CD8-positive, alpha-beta memory T cell (primary cell): ENCODE data around the gene MACROD2. TPM values are rescaled to one million over a fixed set of nuclear protein-coding genes. Genes with fewer than 3 reads are reported as not detected.

Source experiments
- CTCF ChIA-PET: fragments of 350-600 bp; sonication (Branson Sonifier 250); formaldehyde crosslinking; loops from one replicate; lab custom pipeline; 2021; ENCODE audit warnings: antibody characterized with exemption; lab: Charles Lee
- POLR2A ChIA-PET: fragments of 350-600 bp; sonication (Branson Sonifier 250); formaldehyde crosslinking; loops from one replicate; lab custom pipeline; 2021; ENCODE audit warnings: antibody characterized with exemption; lab: Charles Lee
- DNase-seq, 5 donors: peaks; one replicate each; pipeline versions ENCODE4 v3.0.0 to v3.0.0-alpha.2; 2020 to 2022; ENCODE audit warnings: mixed read lengths in 1 of 5
- H3K27ac ChIP-seq: one replicate; pipeline ENCODE4 v1.7.0; 2013; ENCODE audit warnings: low read depth, mild to moderate bottlenecking, low read length, moderate library complexity
- H3K27me3 ChIP-seq: 2 replicates; pipeline ENCODE4 v1.7.0; 2013; ENCODE audit warnings: low read length, mild to moderate bottlenecking; ENCODE audit not compliant: insufficient read depth, poor library complexity, severe bottlenecking
- H3K36me3 ChIP-seq: 2 replicates; pipeline ENCODE4 v1.7.0; 2013; ENCODE audit warnings: mild to moderate bottlenecking, low read length, moderate library complexity; ENCODE audit not compliant: insufficient read depth
- H3K4me1 ChIP-seq: 2 replicates; pipeline ENCODE4 v1.7.0; 2013; ENCODE audit warnings: mild to moderate bottlenecking, low read length, moderate library complexity; ENCODE audit not compliant: insufficient read depth
- H3K4me3 ChIP-seq: 2 replicates; pipeline ENCODE4 v1.7.0; 2013; ENCODE audit warnings: mild to moderate bottlenecking, low read length
- H3K9me3 ChIP-seq: 2 replicates; pipeline ENCODE4 v1.7.0; 2013; ENCODE audit warnings: mild to moderate bottlenecking, low read length
- H3K27ac Mint-ChIP-seq, 8 donors: one replicate each; pipeline ENCODE4 v1.8.0; 2020 to 2021; ENCODE audit warnings: mixed read lengths in 8 of 8, mild to moderate bottlenecking in 6 of 8, inconsistent platforms in 3 of 8, moderate library complexity in 3 of 8
- H3K27me3 Mint-ChIP-seq, 2 donors: one replicate each; pipeline ENCODE4 v1.8.0; 2020 to 2021; ENCODE audit warnings: mixed read lengths in 2 of 2, mild to moderate bottlenecking in 1 of 2, moderate library complexity in 1 of 2
- H3K36me3 Mint-ChIP-seq, 3 donors: one replicate each; pipeline ENCODE4 v1.8.0; 2020 to 2021; ENCODE audit warnings: mixed read lengths in 3 of 3, inconsistent platforms in 1 of 3, mild to moderate bottlenecking in 1 of 3
- H3K4me1 Mint-ChIP-seq, 3 donors: one replicate each; pipeline ENCODE4 v1.8.0; 2020 to 2021; ENCODE audit warnings: mixed read lengths in 3 of 3, inconsistent platforms in 1 of 3, mild to moderate bottlenecking in 1 of 3
- H3K4me3 Mint-ChIP-seq, 7 donors: one replicate each; pipeline ENCODE4 v1.8.0; 2020 to 2021; ENCODE audit warnings: mixed read lengths in 7 of 7, mild to moderate bottlenecking in 6 of 7, moderate library complexity in 4 of 7, inconsistent platforms in 2 of 7
- H3K9me3 Mint-ChIP-seq, 5 donors: one replicate each; pipeline ENCODE4 v1.8.0; 2020 to 2022; ENCODE audit warnings: mixed read lengths in 5 of 5, mild to moderate bottlenecking in 3 of 5, moderate library complexity in 2 of 5, inconsistent platforms in 1 of 5
- polyA plus RNA-seq: library from polyadenylated mRNA; unstranded; fragments of 300-500 nt; fragmentation: Illumina TruSeq; gene quantifications from one replicate; pipeline ENCODE4 v1.2.3, GENCODE V29; 2021
- total RNA-seq, 2 experiments: library from RNA; stranded (reverse); gene quantifications; one replicate each; pipeline ENCODE4 v1.2.3, GENCODE V29; 2021

MACROD2 gene
- total and polyA plus RNA-seq, 3 experiments from 2014 or later: not detected

DNA sequence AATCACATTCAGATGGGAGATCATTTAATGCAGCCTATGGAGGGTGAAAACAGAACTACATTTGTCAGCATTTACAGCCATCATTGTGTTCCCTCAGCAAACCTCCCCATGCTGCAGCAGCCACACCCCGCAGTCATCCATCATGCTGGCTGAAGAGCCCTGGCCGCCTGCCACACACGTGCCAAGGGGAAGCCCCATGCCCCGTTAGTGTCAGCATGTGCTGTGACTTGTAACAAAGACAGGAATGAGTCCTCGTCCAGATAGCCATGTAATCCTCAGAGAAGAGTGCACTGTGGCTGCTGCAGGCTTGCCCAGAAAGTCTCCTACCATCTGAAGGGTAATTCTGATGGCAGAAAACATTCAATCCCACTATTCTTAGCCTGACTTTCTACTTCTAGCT, 1480.2 kb downstream of the MACROD2 start:
- no peaks in the 10 kb centered on the region for H3K27me3 ChIP-seq
- no peak for DNase-seq
- H3K36me3 ChIP-seq: no peaks in the 10 kb centered on the region
- no peak overlapping the region for H3K4me3 ChIP-seq
- Mint-ChIP-seq H3K9me3 (peaks cover 0 to 6% (median 3%) of the 10 kb centered on the region in 5 donors), H3K27ac (no peak overlapping the region), H3K4me1 (no peaks in the 10 kb centered on the region), H3K36me3 (no peaks in the 10 kb centered on the region), H3K27me3 (no peaks in the 10 kb centered on the region), H3K4me3 (no peak overlapping the region)
- H3K9me3 ChIP-seq: no peaks in the 10 kb centered on the region
- CTCF ChIA-PET: no interaction called here
- H3K27ac ChIP-seq: no peak overlapping the region
- POLR2A ChIA-PET: no interaction called here
- no peaks in the 10 kb centered on the region for H3K4me1 ChIP-seq

GRCh38 chr20:15476186-15476585, 1480.9 kb downstream of the MACROD2 start:
- CTCF ChIA-PET: no interaction called here
- Mint-ChIP-seq H3K9me3 (peaks cover 0 to 9% (median 3%) of the 10 kb centered on the region in 5 donors), H3K36me3 (no peaks in the 10 kb centered on the region), H3K27ac (no peak overlapping the region), H3K27me3 (no peaks in the 10 kb centered on the region), H3K4me1 (no peaks in the 10 kb centered on the region), H3K4me3 (no peak overlapping the region)
- Histone ChIP-seq H3K27ac (no peak overlapping the region), H3K27me3 (no peaks in the 10 kb centered on the region), H3K36me3 (no peaks in the 10 kb centered on the region), H3K4me1 (no peaks in the 10 kb centered on the region), H3K9me3 (no peaks in the 10 kb centered on the region), H3K4me3 (no peak overlapping the region)
- DNase-seq: no peak
- POLR2A ChIA-PET: no interaction called here

DNA sequence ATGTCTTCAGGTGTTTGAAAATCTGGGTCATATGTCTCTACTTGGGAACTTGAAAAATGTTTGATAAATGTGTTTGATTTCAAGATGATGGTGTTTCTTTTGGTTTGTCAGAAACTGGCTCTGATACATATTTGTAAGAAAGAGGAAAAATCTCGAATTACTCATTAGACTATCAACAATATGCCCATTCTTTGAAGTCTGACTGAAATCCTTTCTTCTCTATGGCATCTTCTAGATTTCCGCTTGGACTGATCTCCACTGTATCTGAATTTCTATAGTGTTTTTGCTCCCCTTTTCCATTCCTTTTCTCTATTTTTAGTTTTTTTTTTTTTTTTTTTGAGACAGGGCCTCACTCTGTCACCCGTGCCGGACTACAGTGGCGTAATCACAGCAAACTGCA, 1481.5 kb downstream of the MACROD2 start:
- Histone ChIP-seq H3K36me3 (no peaks in the 10 kb centered on the region), H3K4me3 (no peak overlapping the region), H3K27ac (no peak overlapping the region), H3K9me3 (no peaks in the 10 kb centered on the region), H3K27me3 (no peaks in the 10 kb centered on the region), H3K4me1 (no peaks in the 10 kb centered on the region)
- H3K27ac Mint-ChIP-seq: no peak overlapping the region
- no peaks in the 10 kb centered on the region for H3K36me3 Mint-ChIP-seq
- CTCF ChIA-PET: no interaction called here
- H3K4me3 Mint-ChIP-seq: no peak overlapping the region
- no peaks in the 10 kb centered on the region for H3K4me1 Mint-ChIP-seq
- H3K27me3 Mint-ChIP-seq: no peaks in the 10 kb centered on the region
- POLR2A ChIA-PET: no interaction called here
- peaks cover 0 to 9% (median 3%) of the 10 kb centered on the region in 5 donors for H3K9me3 Mint-ChIP-seq
- DNase-seq: no peak

GRCh38 chr20:15482525-15482924, 1487.2 kb downstream of the MACROD2 start:
- peaks cover 0 to 11% (median 2%) of the 10 kb centered on the region in 5 donors for H3K9me3 Mint-ChIP-seq
- no peak for DNase-seq
- no peak overlapping the region for H3K27ac Mint-ChIP-seq
- H3K4me1 ChIP-seq: no peaks in the 10 kb centered on the region
- H3K36me3 Mint-ChIP-seq: no peaks in the 10 kb centered on the region
- no peak overlapping the region for H3K4me3 ChIP-seq
- ChIA-PET POLR2A (no interaction called here), CTCF (no interaction called here)
- no peaks in the 10 kb centered on the region for H3K27me3 ChIP-seq
- no peak overlapping the region for H3K4me3 Mint-ChIP-seq
- H3K9me3 ChIP-seq: no peaks in the 10 kb centered on the region
- no peak overlapping the region for H3K27ac ChIP-seq
- no peaks in the 10 kb centered on the region for H3K36me3 ChIP-seq
- no peaks in the 10 kb centered on the region for H3K27me3 Mint-ChIP-seq
- H3K4me1 Mint-ChIP-seq: no peaks in the 10 kb centered on the region

DNA sequence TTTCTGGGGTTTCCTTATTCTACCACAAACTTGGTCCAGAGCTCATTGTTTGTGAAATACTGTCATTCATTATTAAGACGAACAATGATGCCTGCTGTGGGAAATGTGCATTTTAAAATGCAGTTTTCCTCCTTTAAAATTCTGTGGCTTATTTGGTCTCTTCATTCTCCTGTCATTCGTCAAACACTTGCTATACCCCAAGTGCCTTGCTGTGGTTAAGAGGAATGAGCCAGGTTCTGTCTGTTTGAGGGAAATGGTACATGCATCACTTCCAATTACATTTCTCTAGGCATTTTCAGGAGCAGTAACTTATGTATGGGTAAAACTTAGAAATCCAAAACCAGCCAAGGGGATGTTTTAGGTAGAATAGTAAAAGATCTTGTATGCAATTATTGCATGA, 1490.2 kb downstream of the MACROD2 start:
- no peaks in the 10 kb centered on the region for H3K4me1 Mint-ChIP-seq
- CTCF ChIA-PET: no interaction called here
- H3K9me3 ChIP-seq: no peaks in the 10 kb centered on the region
- H3K27me3 Mint-ChIP-seq: no peaks in the 10 kb centered on the region
- no peaks in the 10 kb centered on the region for H3K36me3 Mint-ChIP-seq
- H3K27ac Mint-ChIP-seq: no peak overlapping the region
- no peak overlapping the region for H3K4me3 ChIP-seq
- POLR2A ChIA-PET: no interaction called here
- H3K27me3 ChIP-seq: no peaks in the 10 kb centered on the region
- no peak for DNase-seq
- H3K9me3 Mint-ChIP-seq: peaks cover 0 to 11% (median 5%) of the 10 kb centered on the region in 5 donors
- no peaks in the 10 kb centered on the region for H3K4me1 ChIP-seq
- H3K27ac ChIP-seq: no peak overlapping the region
- no peak overlapping the region for H3K4me3 Mint-ChIP-seq
- no peaks in the 10 kb centered on the region for H3K36me3 ChIP-seq

- Mint-ChIP-seq H3K4me1 (no peaks in the 10 kb centered on the region), H3K36me3 (no peaks in the 10 kb centered on the region)
- CTCF ChIA-PET: no interaction called here
Observed at GRCh38 chr20:15487030-15487429, 1491.7 kb downstream of the MACROD2 start.

DNA sequence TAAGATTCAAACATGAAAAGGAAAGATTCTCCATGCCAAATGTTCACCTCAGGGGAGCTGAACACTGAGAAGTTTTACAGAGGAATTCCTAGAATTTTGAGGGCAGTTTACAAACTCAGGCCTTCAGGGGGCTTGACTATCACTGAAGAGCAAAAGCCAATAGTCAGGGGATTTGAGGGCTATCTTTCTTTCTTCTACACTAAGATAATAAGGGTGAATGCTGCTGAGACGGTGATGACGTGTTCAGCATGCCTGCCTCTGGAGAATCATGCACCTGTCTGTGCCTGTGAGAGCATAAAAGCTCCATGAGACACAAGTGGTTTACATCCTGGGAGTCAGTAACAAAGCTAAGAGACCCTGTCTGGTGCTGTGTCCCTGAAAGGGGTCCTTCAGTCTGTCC, 1492.4 kb downstream of the MACROD2 start:
- H3K27me3 Mint-ChIP-seq: no peaks in the 10 kb centered on the region
- no peaks in the 10 kb centered on the region for H3K36me3 ChIP-seq

More at GRCh38 chr20:15487030-15487429, 1491.7 kb downstream of the MACROD2 start:
- POLR2A ChIA-PET: no interaction called here
- no peaks in the 10 kb centered on the region for H3K27me3 ChIP-seq
- no peak for DNase-seq
- H3K27ac ChIP-seq: no peak overlapping the region
- no peaks in the 10 kb centered on the region for H3K9me3 ChIP-seq
- H3K4me1 ChIP-seq: no peaks in the 10 kb centered on the region
- no peaks in the 10 kb centered on the region for H3K36me3 ChIP-seq
- peaks cover 0 to 16% (median 3%) of the 10 kb centered on the region in 5 donors for H3K9me3 Mint-ChIP-seq
- no peaks in the 10 kb centered on the region for H3K27me3 Mint-ChIP-seq
- H3K4me3 ChIP-seq: no peak overlapping the region
- no peak overlapping the region for H3K4me3 Mint-ChIP-seq
- no peak overlapping the region for H3K27ac Mint-ChIP-seq

DNA sequence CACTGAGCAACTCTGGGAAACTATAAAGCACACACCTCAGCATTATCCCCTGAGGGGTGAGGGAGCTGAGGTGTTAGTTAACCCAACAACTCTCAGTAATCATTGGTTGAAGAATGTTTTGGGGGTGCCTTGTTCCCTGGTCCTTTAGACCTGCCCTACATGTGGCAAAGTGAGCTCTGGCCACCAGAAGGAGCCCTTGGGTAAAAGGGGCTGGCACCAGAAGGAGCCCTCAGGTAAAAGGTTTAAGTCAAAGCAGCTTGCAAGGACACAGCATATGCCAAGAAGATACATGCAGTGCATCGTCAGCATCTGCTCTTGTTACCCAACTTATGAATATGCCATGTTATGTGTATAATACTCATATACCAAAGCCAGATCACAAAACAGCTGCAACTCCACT, 1496.3 kb downstream of the MACROD2 start:
- DNase-seq: no peak
- Mint-ChIP-seq H3K9me3 (peaks cover 0 to 26% (median 3%) of the 10 kb centered on the region in 5 donors), H3K27me3 (no peaks in the 10 kb centered on the region), H3K4me3 (no peak overlapping the region), H3K4me1 (no peaks in the 10 kb centered on the region), H3K36me3 (no peaks in the 10 kb centered on the region), H3K27ac (no peak overlapping the region)
- no peaks in the 10 kb centered on the region for H3K4me1 ChIP-seq
- no peak overlapping the region for H3K4me3 ChIP-seq
- CTCF ChIA-PET: no interaction called here
- POLR2A ChIA-PET: no interaction called here
- no peaks in the 10 kb centered on the region for H3K27me3 ChIP-seq
- no peaks in the 10 kb centered on the region for H3K36me3 ChIP-seq
- H3K9me3 ChIP-seq: no peaks in the 10 kb centered on the region
- no peak overlapping the region for H3K27ac ChIP-seq

More for the DNA sequence above, 1492.4 kb downstream of the MACROD2 start:
- Mint-ChIP-seq H3K27ac (no peak overlapping the region), H3K4me3 (peak overlapping the region in 1 of 7 donors; percentile 28), H3K36me3 (no peaks in the 10 kb centered on the region), H3K4me1 (no peaks in the 10 kb centered on the region), H3K9me3 (peaks cover 0 to 16% (median 3%) of the 10 kb centered on the region in 5 donors)
- Histone ChIP-seq H3K27ac (no peak overlapping the region), H3K4me1 (no peaks in the 10 kb centered on the region), H3K27me3 (no peaks in the 10 kb centered on the region), H3K9me3 (no peaks in the 10 kb centered on the region), H3K4me3 (no peak overlapping the region)
- POLR2A ChIA-PET: no interaction called here
- no peak for DNase-seq
- CTCF ChIA-PET: no interaction called here

- Histone ChIP-seq H3K4me1 (no peaks in the 10 kb centered on the region), H3K27me3 (no peaks in the 10 kb centered on the region), H3K4me3 (no peak overlapping the region), H3K27ac (no peak overlapping the region), H3K9me3 (no peaks in the 10 kb centered on the region), H3K36me3 (no peaks in the 10 kb centered on the region)
- Mint-ChIP-seq H3K4me3 (no peak overlapping the region), H3K36me3 (no peaks in the 10 kb centered on the region), H3K27me3 (no peaks in the 10 kb centered on the region), H3K9me3 (peaks cover 0 to 29% (median 4%) of the 10 kb centered on the region in 5 donors), H3K27ac (no peak overlapping the region), H3K4me1 (no peaks in the 10 kb centered on the region)
- ChIA-PET POLR2A (no interaction called here), CTCF (no interaction called here)
- no peak for DNase-seq
Observed at GRCh38 chr20:15494851-15495250, 1499.5 kb downstream of the MACROD2 start.
